Eye (tissue), 1 donor: ENCODE measurements around the gene NCAPD3.
A peak's percentile ranks its signal among the peaks of the same experiment; 100 is the strongest.
"Not testable (repeated sequence)": the region's sequence is repeated elsewhere in the genome, so short reads cannot be mapped to it uniquely, and the experiment has no call there.

Source experiments
- DNase-seq: peaks from one replicate; pipeline ENCODE4 v3.0.0-alpha.2; 2015

Gene NCAPD3

GRCh38 chr11:134224710-134225664, 1.2 kb upstream of the NCAPD3 start:
- peak; percentile 61 for DNase-seq

GRCh38 chr11:134223121-134223520, 646 bp downstream of the NCAPD3 start:
- DNase-seq = peak; percentile 25

- no peak for DNase-seq
Measured at GRCh38 chr11:134216816-134217215, 7.0 kb downstream of the NCAPD3 start.

DNA sequence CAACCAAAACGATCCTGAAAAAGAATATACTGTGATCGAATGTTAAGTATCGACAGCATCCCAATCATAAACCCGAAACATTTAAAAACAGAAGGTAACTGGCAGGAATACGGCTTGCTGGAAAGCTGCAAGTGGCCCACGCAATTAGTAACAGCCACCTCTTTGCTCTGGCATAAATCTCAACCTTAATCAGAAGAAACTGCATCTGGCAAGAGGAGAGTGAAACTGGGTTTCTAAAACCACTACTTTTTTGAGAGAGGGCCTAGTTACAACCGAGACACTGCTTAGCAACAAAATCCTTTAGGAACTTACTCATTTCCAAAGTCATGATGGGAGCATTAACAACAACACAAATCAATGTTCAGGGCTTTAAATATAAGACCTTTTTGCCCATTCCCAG, 7.9 kb downstream of the NCAPD3 start:
- no peak for DNase-seq

GRCh38 chr11:134207538-134208239, 16.1 kb downstream of the NCAPD3 start:
- peak; percentile 35 for DNase-seq

- DNase-seq = no peak
Measured at GRCh38 chr11:134206185-134206584, 17.6 kb downstream of the NCAPD3 start.

DNA sequence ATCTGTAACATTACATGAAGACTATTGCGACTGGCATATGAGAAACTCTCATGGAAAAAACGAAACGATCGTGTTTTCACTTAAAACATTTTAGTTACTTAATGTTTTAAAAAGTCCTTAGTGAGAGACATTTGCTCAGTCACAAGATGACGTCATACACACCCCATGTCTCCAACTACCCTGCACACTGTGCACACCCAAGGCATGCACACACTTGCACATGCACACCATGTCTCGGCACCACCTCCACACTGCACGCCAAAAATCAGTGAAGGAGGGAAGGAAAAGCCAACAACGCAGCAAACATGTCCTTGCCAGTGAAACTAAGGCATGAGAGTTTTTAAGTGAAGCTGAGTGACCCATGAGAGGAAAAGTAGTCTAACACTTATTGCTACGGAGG, 18.0 kb downstream of the NCAPD3 start:
- DNase-seq = no peak

GRCh38 chr11:134202661-134203060, 21.1 kb downstream of the NCAPD3 start:
- no peak for DNase-seq

- no peak for DNase-seq
Measured at GRCh38 chr11:134200688-134201087, 23.1 kb downstream of the NCAPD3 start.

DNA sequence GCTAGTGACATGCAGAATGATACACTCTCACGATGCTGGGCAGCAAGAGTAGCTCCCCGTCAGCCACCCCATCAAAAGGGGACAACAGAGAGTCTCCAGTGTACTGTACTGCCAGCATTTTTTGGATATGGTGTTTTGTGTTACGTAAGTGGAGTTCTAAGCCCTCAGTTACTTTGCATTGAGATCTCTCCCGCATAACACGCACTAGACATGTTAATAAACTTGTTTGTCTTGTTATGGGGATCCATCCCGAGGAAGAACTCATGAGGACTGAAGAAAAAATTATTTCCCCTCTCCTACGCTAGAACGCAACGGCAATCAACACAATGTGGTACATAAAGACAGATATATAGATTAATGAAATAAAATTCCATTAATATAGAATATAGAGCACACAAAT, 24.2 kb downstream of the NCAPD3 start:
- DNase-seq = no peak

GRCh38 chr11:134196756-134197155, 27.0 kb downstream of the NCAPD3 start:
- no peak for DNase-seq

DNA sequence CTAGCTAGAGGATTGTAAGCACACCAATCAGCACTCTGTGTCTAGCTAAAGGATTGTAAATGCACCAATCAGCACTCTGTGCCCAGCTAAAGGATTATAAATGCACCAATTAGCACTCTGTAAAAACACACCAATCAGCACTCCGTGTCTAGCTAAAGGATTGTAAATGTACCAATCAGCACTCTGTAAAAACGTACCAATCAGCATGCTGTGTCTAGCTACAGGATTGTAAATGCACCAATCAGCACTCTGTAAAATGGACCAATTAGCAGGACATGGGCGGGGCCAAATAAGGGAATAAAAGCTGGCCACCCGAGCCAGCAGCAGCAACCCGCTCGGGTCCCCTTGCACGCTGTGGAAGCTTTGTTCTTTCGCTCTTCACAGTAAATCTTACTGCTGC, 35.7 kb downstream of the NCAPD3 start:
- not testable (repeated sequence) for DNase-seq

GRCh38 chr11:134181707-134182106, 42.1 kb downstream of the NCAPD3 start:
- DNase-seq = no peak

GRCh38 chr11:134178032-134178674, 45.6 kb downstream of the NCAPD3 start:
- no peak for DNase-seq

DNA sequence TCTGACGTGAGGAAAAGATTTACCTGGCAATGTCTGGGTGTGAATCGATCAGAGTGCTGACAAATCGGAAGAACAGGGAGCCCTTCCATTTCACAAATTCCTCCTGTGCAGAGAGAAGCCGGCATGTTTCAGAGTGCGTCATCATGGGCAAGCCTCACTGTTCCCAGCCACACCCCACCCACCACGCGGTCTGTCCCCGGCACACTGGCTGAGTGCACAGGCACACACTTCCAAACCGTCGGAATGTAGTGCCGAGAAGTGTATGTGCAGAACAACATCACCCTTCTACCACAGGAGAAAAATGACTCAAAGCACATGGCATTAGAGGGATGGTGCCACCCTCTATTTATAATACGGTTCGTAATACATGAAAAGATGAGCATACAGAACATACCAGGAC, 47.5 kb downstream of the NCAPD3 start:
- no peak for DNase-seq

DNA sequence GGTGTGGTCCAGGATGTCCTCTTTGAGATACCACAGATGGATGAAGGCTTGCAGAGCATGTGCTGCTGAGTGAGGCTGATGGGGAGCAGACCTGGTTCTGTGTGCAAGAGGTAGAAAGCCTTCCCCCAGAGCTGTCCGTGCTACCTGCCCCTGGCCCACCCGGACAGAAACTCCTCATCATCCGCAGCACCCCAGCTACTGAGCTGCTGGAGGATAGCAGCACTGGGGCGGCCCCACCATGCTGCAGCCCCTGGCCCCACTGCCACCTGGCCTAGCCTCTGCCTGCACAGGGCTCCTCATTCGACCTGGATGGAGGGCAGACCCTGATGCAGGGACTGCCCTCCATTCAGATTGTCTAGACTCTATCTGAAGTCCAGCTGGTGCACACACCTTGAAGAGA, 50.5 kb downstream of the NCAPD3 start:
- DNase-seq = no peak

DNA sequence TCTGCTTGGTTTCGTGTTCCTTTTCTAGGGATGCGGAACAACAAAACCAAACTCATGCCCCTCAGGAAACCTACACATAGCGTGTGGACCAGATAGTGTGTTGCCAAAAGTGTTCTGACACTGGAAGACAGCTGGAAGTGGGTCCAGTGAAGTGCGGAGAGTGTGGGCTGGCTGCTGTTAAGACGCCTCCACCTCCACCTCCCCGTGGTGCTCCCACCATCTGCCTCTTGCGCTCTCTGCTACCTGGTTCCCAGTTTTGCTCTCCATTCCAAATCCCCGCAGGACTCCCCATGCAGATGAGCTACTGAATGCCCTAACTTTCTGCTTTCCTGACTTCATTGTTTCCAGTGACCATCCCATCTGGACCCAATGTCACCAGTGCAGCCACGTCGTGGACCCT, 51.8 kb downstream of the NCAPD3 start:
- no peak for DNase-seq

GRCh38 chr11:134170919-134171281, 52.9 kb downstream of the NCAPD3 start:
- DNase-seq = no peak

DNA sequence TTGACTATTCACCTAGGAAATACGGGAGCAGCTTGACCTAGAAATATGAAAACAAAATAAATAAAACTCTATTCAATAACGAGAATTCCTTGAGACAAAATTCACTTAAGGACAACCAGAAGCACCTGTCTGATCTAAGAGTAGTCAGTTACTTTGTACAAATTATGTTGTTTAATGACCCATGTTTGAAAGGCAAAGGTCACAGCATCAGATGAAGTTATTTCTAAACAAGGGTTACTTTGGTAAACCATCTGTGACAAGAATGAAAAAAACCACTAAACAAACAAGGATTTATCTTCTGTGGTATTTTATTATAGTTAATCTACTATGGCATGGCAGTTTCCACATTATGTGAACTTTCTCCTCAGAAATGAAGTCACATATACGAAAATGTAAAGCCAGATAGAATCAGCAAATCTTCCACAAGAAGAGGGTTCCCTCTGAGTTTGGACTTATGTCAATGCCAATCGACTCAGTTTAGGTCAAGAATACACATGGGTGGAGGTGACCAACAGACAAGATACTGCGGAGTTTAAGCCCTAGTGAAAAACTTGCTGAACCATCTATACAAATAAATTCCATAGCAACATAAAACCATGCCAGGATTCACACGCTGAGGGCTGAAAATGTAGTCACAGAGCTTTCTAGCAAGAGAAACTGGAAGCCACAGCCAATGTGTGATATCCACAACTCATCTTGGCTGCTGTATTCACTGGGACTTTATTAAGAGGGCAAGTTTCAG, 53.4 kb downstream of the NCAPD3 start:
- no peak for DNase-seq

DNA sequence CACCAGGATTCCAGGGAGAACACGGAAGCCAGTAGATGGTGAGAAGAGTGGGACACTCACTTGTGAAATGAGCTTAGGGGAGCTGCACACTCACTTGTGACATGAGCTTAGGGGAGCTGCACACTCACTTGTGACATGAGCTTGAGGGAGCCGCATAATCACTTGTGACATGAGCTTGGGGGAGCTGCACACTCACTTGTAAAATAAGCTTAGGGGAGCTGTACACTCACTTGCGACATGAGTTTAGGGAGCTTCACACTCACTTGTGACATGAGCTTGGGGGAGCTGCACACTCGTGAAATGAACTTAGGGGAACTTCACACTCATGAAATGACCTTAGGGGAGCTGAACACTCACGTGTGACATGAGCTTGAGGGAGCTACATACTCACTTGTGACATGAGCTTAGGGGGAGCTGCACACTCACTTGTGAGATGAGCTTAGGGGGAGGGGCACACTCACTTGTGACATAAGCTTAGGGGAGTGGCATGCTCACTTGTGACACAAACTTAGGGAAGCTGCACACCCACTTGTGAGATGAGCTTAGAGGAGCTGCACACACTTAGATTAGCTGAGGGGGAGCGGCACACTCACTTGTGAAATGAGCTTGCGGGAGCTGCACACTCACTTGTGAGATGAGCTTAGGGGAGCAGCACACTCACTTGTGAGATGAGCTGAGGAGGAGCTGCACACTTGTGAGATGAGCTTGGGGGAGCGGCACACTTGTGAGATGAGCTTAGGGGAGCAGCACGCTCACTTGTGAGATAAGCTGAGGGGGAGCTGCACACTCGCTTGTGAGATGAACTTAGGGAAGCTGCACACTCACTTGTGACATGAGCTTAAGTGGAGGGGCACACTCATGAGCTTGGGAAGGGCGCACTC, 59.0 kb downstream of the NCAPD3 start:
- no peak for DNase-seq

DNA sequence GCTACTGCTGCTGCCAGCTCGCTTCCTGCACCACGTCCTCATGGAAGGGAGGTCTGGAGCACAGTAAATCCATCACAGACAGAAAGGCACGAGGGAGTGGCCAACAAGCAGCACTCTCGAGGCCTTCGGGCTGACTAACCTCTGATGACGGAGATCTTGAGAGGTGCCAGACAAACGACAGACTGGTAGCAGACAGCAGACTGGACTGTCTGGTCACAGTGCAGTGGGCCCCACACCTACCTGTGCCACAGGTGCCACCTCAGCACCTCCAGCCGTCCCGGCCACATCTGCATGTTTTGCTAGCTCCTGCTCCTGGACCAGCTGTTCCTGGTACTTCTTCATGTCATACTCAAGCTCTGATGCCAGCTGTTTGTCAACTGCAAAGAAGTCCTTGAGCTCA, 64.1 kb downstream of the NCAPD3 start:
- no peak for DNase-seq

- DNase-seq = no peak
Measured at GRCh38 chr11:134158023-134158422, 65.7 kb downstream of the NCAPD3 start.
